ENCODE measurements around the gene MCC. TPM values are rescaled to one million over a fixed set of nuclear protein-coding genes. Genes with fewer than 3 reads are reported as not detected.

Gene MCC
- total and polyA plus RNA-seq, 4 donors = 9.0 to 47.3 (median 14.7) TPM

DNA sequence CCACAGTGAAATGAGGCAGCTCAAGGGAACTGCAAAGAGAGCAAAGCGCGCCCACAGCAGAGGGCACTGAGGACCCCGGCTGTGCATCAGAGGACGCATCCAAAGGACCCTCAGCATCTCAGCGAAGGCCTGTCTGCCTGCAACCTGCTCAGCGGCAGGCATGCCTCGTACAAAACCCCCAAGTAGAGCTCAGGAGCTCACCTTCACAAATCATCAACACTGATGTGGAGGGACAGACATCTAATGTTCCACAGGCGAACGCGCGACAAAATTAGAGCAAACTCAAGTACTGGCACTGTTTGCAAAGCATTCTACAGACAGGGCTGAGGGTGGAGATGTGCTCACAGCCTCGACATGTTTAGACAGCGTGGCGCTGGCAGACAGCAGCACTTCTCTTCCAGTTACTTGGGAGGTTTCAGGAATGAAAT is 430.7 kb downstream of the MCC start:
- Histone ChIP-seq H3K4me1 (ENCODE audit: control insufficient read depth in 4 of 4, insufficient read depth in 4 of 4, low read length in 3 of 4) (no peaks in the 10 kb centered on the region), H3K36me3 (ENCODE audit: control insufficient read depth in 4 of 4, insufficient read depth in 3 of 4, low read depth in 1 of 4, low read length in 3 of 4) (peaks cover 2 to 66% (median 37%) of the 10 kb centered on the region in 4 donors), H3K9ac (ENCODE audit: low read depth in 1 of 2, low read length in 2 of 2) (no peak overlapping the region), H3K27me3 (ENCODE audit: control insufficient read depth in 4 of 4, insufficient read depth in 4 of 4, low read length in 3 of 4) (no peaks in the 10 kb centered on the region), H3K4me3 (ENCODE audit: low read depth in 1 of 3, low read length in 3 of 3) (no peak overlapping the region), H3K27ac (ENCODE audit: low read depth in 1 of 2, low read length in 2 of 2) (no peak overlapping the region), H3K9me3 (ENCODE audit: control insufficient read depth in 4 of 4, low read length in 3 of 4) (no peaks in the 10 kb centered on the region)
- no peak for DNase-seq (ENCODE audit: low spot score)
- 93% methylated on average over 14 of the region's 14 CpGs for WGBS
- TF ChIP-seq FOXA1 (IDR thresholded peaks at IDR 0.05) (no peak), GABPA (IDR thresholded peaks at IDR 0.05 in 1 of 2, conservative IDR thresholded peaks at IDR 0.05 in 1 of 2) (no peak), TAF1 (conservative IDR thresholded peaks at IDR 0.05) (no peak), NR2F2 (IDR thresholded peaks at IDR 0.05) (no peak)

- Histone ChIP-seq H3K27me3 (ENCODE audit: control insufficient read depth in 4 of 4, insufficient read depth in 4 of 4, low read length in 3 of 4) (no peaks in the 10 kb centered on the region), H3K9me3 (ENCODE audit: control insufficient read depth in 4 of 4, low read length in 3 of 4) (no peaks in the 10 kb centered on the region), H3K9ac (ENCODE audit: low read depth in 1 of 2, low read length in 2 of 2) (no peak overlapping the region), H3K4me1 (ENCODE audit: control insufficient read depth in 4 of 4, insufficient read depth in 4 of 4, low read length in 3 of 4) (no peaks in the 10 kb centered on the region), H3K4me3 (ENCODE audit: low read depth in 1 of 3, low read length in 3 of 3) (no peak overlapping the region), H3K36me3 (ENCODE audit: control insufficient read depth in 4 of 4, insufficient read depth in 3 of 4, low read depth in 1 of 4, low read length in 3 of 4) (peaks cover 2 to 63% (median 37%) of the 10 kb centered on the region in 4 donors), H3K27ac (ENCODE audit: low read depth in 1 of 2, low read length in 2 of 2) (no peak overlapping the region)
- 87% methylated on average over 5 of the region's 5 CpGs for WGBS
- TF ChIP-seq FOXA1 (IDR thresholded peaks at IDR 0.05) (no peak), SP1 (IDR thresholded peaks at IDR 0.05) (no peak)
- DNase-seq (ENCODE audit: low spot score) = no peak
These were observed 431.3 kb downstream of the MCC start for GRCh38 chr5:113056988-113057387.

DNA sequence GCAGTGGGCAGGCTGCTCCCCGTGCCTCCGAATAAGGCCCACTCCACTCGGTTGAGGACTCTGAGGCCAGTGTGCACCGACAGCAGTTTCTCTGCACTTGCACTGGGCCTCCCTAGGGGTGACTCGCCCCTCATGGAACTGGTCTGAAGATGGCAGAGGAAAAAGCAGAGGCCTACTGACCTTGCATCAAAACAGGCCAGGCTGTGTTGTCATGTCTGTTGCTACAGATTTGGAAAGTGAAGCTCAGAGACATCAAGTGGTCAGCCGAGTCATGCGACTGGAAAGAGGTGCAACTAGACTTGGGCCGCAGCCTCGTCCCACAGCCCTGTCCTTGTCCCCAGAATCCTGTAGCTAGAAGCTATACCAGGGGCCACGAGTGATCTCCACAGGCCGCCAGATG is 433.4 kb downstream of the MCC start:
- no peak for TF ChIP-seq FOXA1 (IDR thresholded peaks at IDR 0.05)
- TF ChIP-seq MAX (IDR thresholded peaks at IDR 0.05) = no peak
- TF ChIP-seq YY1 (IDR thresholded peaks at IDR 0.05) = no peak
- TF ChIP-seq, protein P1, sequence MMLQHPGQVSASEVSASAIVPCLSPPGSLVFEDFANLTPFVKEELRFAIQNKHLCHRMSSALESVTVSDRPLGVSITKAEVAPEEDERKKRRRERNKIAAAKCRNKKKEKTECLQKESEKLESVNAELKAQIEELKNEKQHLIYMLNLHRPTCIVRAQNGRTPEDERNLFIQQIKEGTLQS (IDR thresholded peaks at IDR 0.05) = no peak
- no peak for TF ChIP-seq GABPA (IDR thresholded peaks at IDR 0.05 in 1 of 2, conservative IDR thresholded peaks at IDR 0.05 in 1 of 2)
- no peak for TF ChIP-seq EGR1 (IDR thresholded peaks at IDR 0.05; ENCODE audit: low read depth in 2 of 2)
- TF ChIP-seq SP1 (IDR thresholded peaks at IDR 0.05) = no peak
- no peak for TF ChIP-seq RXRA (IDR thresholded peaks at IDR 0.05)
- no peak for TF ChIP-seq CTCF (IDR thresholded peaks at IDR 0.05; ENCODE audit: low read depth, low read length, missing input control)
- TF ChIP-seq, protein P2, sequence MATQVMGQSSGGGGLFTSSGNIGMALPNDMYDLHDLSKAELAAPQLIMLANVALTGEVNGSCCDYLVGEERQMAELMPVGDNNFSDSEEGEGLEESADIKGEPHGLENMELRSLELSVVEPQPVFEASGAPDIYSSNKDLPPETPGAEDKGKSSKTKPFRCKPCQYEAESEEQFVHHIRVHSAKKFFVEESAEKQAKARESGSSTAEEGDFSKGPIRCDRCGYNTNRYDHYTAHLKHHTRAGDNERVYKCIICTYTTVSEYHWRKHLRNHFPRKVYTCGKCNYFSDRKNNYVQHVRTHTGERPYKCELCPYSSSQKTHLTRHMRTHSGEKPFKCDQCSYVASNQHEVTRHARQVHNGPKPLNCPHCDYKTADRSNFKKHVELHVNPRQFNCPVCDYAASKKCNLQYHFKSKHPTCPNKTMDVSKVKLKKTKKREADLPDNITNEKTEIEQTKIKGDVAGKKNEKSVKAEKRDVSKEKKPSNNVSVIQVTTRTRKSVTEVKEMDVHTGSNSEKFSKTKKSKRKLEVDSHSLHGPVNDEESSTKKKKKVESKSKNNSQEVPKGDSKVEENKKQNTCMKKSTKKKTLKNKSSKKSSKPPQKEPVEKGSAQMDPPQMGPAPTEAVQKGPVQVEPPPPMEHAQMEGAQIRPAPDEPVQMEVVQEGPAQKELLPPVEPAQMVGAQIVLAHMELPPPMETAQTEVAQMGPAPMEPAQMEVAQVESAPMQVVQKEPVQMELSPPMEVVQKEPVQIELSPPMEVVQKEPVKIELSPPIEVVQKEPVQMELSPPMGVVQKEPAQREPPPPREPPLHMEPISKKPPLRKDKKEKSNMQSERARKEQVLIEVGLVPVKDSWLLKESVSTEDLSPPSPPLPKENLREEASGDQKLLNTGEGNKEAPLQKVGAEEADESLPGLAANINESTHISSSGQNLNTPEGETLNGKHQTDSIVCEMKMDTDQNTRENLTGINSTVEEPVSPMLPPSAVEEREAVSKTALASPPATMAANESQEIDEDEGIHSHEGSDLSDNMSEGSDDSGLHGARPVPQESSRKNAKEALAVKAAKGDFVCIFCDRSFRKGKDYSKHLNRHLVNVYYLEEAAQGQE (IDR thresholded peaks at IDR 0.05) = no peak
- TF ChIP-seq, protein P3, sequence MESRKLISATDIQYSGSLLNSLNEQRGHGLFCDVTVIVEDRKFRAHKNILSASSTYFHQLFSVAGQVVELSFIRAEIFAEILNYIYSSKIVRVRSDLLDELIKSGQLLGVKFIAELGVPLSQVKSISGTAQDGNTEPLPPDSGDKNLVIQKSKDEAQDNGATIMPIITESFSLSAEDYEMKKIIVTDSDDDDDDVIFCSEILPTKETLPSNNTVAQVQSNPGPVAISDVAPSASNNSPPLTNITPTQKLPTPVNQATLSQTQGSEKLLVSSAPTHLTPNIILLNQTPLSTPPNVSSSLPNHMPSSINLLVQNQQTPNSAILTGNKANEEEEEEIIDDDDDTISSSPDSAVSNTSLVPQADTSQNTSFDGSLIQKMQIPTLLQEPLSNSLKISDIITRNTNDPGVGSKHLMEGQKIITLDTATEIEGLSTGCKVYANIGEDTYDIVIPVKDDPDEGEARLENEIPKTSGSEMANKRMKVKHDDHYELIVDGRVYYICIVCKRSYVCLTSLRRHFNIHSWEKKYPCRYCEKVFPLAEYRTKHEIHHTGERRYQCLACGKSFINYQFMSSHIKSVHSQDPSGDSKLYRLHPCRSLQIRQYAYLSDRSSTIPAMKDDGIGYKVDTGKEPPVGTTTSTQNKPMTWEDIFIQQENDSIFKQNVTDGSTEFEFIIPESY (IDR thresholded peaks at IDR 0.05) = no peak
- no peak for TF ChIP-seq RAD21 (IDR thresholded peaks at IDR 0.05)
- no peak for TF ChIP-seq TAF1 (conservative IDR thresholded peaks at IDR 0.05)
- Histone ChIP-seq H3K9ac (ENCODE audit: low read depth in 1 of 2, low read length in 2 of 2) (no peak overlapping the region), H3K36me3 (ENCODE audit: control insufficient read depth in 4 of 4, insufficient read depth in 3 of 4, low read depth in 1 of 4, low read length in 3 of 4) (peaks cover 2 to 67% (median 35%) of the 10 kb centered on the region in 4 donors), H3K27me3 (ENCODE audit: control insufficient read depth in 4 of 4, insufficient read depth in 4 of 4, low read length in 3 of 4) (no peaks in the 10 kb centered on the region), H3K27ac (ENCODE audit: low read depth in 1 of 2, low read length in 2 of 2) (no peak overlapping the region), H3K9me3 (ENCODE audit: control insufficient read depth in 4 of 4, low read length in 3 of 4) (no peaks in the 10 kb centered on the region), H3K4me3 (ENCODE audit: low read depth in 1 of 3, low read length in 3 of 3) (no peak overlapping the region), H3K4me1 (ENCODE audit: control insufficient read depth in 4 of 4, insufficient read depth in 4 of 4, low read length in 3 of 4) (no peaks in the 10 kb centered on the region)
- 98% methylated on average over 11 of the region's 11 CpGs for WGBS
- no peak for DNase-seq (ENCODE audit: low spot score)

All from liver (tissue), 9 donors.